Esophagus squamous epithelium (tissue), 4 donors: Measurements from ENCODE around the gene ZMIZ1.

ENCODE experiments used
- CTCF ChIP-seq, 6 experiments: fragments of 450-650 bp in 4 of 6; fragments of 200-600 bp in 2 of 6; sonication (generic) in 2 of 6; IDR thresholded peaks; one replicate each; pipeline ENCODE4 v1.5.1; 2016 to 2019; ENCODE audit warnings: antibody characterized with exemption in 6 of 6, mild to moderate bottlenecking in 4 of 6, moderate library complexity in 4 of 6
- POLR2A ChIP-seq, 4 donors: fragments of 450-650 bp; IDR thresholded peaks; one replicate each; pipeline ENCODE4 v1.6.1; 2017; ENCODE audit warnings: antibody characterized with exemption in 4 of 4, mild to moderate bottlenecking in 4 of 4, moderate library complexity in 3 of 4

GRCh38 chr10:79140085-79140793 is 71.5 kb downstream of the ZMIZ1 start:
- TF ChIP-seq CTCF (IDR thresholded peaks at IDR 0.05) = no peak
- no peak for TF ChIP-seq POLR2A (IDR thresholded peaks at IDR 0.05)
